ENCODE measurements around the gene BCHE.

Gene BCHE

DNA sequence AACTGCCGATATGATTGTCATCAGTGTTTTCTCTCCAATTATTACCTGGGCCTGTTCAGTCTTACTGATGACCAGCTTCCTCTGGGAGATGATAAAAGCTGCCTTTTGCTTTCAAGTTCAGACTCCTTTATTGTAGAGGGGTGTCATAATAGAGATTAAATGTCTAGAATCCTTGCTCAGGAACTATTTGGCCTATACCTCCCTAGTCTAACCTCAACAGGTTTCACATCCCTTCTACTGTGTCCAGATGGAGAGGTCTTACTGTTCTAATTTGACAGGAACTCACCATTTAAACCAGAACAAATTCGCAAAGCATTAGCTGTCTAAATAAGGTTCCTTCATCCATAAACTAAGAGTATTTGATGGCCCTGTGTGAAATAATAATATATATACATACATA, 88.0 kb downstream of the BCHE start:
- DNase-seq: no peak

DNA sequence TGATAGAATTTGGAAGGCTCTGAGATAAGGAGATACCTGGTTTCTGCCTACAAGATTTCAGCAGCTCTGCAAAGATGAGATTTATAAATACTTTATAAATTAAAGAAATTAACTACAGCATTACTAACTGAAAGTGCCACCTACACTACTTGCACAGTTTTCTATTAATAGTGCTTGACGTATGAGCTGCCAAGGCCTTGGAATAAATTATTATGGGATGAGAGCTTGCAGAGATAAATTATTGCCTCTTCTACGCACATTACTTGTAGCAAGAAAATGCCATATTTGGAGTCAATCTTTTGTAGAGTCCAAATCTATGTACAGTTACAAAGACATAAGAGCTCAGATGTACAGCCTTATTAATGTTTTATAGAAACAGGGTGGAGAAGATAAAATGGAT, 89.1 kb downstream of the BCHE start:
- DNase-seq: no peak

DNA sequence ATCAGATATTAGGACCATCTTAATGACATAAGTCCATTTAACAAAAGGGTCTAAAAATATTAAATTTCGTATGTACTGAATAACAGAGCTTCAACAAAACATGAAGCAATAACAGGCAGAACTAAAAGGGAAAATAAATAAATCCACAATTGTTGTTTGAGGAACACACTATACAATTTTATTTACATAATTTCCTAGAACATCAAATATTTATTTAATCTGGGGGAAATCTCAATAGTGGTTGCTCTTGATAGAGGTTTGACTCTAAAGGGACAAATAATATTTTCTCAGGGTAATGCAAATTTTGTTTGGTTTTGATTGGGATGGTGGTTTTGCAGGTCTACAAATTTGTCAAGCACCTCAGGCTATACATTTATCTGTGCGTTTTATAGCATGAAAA, 90.3 kb downstream of the BCHE start:
- DNase-seq: no peak

DNA sequence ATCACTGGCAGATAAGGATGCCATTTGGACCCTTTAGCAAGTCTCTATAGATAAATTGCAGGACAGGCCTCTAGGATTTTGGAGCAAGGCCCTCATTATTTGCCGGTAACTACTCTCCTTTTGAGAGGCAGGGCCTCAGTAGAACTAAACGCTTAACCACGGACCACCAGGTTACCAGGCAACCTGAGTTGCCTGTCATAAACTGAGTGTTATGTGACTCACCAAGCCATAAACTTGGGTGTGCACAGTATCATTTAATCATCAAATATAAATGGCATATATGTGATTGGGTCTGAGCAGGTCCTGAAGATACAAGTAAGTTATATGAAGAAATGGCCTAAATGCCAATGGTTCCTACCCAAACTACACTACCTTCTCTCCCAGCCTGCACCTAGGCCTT, 93.2 kb downstream of the BCHE start:
- DNase-seq: no peak

DNA sequence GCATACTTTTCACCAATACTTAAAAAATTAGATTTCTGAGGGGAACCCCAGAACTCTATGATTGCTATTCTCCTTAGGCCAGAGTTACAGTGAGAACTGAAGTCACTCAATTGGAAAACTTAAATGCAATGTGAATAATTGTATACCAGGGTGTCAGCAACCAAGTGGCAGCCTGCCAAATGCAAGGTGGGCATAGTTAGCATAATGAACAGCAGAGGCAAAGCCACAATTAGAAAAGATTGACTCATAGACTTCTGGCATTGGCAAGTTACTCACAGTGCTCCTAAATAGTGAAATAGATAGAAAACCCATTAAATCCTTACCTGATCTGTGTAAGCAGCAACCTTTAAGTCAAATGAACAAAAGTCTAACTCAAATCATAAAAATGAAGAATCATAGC, 94.9 kb downstream of the BCHE start:
- no peak for DNase-seq

DNA sequence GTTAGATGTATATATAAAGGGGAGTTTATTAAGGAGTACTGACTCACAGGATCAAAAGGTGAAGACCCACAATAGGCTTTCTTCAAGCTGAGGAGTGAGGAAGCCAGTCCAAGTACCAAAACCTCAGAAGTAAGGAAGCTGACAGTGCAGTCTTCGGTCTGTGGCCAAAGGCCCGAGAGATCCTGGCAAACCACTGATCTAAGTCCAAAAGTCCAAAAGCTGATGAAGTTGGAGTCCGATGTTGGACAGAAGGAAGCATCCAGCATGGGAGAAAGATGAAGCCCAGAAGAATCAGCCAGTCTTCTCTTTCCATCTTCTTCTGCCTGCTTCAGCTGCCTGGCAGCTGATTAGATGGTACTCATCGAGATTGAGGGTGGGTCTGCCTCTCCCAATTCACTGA, 107.5 kb downstream of the BCHE start:
- no peak for DNase-seq

DNA sequence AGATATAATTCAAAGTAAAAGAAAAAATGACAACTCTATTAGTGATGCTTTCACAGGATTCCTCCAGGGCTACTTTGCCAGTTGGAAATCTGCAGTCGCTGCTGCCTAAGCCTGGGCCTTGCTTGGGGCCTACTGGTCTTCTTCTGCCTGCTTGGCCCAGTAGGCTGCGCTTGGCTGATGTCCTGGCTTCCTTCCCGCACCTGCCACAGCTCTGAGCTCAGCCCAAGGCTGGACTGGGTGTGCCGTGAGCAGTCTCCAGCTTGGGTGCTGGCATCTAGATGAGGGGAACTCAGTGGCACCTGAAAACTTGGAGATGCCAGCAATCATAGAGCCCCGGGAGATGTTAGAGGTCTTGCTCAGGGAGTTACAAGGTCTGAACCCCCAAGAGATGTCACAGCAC, 108.3 kb downstream of the BCHE start:
- no peak for DNase-seq

DNA sequence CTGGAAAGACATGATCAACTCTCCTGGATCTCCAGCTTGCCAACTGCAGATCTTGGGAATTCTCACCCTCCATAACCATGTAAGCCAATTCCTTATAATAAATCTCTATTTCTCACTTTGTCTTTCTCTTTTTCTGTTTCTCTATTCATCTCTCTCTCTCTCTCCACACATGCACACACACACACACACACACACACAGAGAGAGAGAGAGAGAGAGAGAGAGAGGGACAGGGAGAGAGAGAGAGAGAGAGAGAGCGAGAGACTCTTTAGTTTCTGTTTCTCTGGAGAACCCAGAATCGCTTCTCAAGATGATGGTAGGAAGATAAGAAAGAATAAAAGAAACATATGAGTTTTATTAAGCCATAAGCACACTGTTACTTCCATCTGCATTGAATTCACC, 111.9 kb downstream of the BCHE start:
- DNase-seq: no peak
